Measurements from ENCODE around the gene FAM177B. TPM values are rescaled to one million over a fixed set of nuclear protein-coding genes. Genes with fewer than 3 reads are reported as not detected.
"Not testable (repeated sequence)": the region's sequence is repeated elsewhere in the genome, so short reads cannot be mapped to it uniquely, and the experiment has no call there.

The FAM177B gene
- total and polyA plus RNA-seq, 7 donors, result 0.36 to 40.5 (median 8.9) TPM; not detected in 1

DNA sequence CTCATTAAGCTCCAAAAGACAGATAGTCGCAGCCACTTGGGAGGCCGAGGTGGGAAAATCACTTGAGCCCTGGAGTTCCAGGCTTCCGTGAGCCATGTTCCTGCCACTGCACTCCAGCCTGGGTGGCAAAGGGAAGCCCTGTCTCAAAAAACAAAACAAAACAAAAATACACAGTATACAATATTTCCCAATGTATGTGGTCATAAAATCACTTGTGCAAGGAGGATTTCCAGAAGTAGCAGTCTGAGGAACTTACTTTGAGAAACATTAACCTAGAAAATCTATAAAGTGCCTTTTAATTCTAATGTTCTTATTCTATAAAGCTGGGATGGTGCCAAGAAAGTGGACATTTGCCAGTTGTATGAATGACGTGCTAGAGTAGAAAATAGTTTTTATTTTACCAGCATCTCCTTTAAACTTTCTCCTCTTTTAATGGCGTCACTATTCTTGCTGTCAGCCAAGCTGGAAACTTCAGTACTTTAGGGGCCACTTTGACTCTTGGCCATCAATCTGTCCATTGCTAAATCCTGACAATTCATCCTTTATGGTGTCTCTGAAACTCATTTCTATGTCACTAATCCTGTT, 22.5 kb downstream of the FAM177B start:
- Histone ChIP-seq H3K9me3 (no peaks in the 10 kb centered on the region), H3K4me3 (no peak overlapping the region), H3K27me3 (no peaks in the 10 kb centered on the region), H3K27ac (peak overlapping the region in 3 of 4 donors; percentile 79 to 89 (median 89)), H3K4me1 (peaks cover 0 to 54% (median 37%) of the 10 kb centered on the region in 4 donors), H3K36me3 (no peaks in the 10 kb centered on the region)
- TF ChIP-seq POLR2A (IDR thresholded peaks at IDR 0.05) (no peak), EP300 (IDR thresholded peaks at IDR 0.05) (no peak), POLR2AphosphoS5 (IDR thresholded peaks at IDR 0.05) (no peak)
- TF ChIP-seq, protein P1, sequence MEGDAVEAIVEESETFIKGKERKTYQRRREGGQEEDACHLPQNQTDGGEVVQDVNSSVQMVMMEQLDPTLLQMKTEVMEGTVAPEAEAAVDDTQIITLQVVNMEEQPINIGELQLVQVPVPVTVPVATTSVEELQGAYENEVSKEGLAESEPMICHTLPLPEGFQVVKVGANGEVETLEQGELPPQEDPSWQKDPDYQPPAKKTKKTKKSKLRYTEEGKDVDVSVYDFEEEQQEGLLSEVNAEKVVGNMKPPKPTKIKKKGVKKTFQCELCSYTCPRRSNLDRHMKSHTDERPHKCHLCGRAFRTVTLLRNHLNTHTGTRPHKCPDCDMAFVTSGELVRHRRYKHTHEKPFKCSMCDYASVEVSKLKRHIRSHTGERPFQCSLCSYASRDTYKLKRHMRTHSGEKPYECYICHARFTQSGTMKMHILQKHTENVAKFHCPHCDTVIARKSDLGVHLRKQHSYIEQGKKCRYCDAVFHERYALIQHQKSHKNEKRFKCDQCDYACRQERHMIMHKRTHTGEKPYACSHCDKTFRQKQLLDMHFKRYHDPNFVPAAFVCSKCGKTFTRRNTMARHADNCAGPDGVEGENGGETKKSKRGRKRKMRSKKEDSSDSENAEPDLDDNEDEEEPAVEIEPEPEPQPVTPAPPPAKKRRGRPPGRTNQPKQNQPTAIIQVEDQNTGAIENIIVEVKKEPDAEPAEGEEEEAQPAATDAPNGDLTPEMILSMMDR (IDR thresholded peaks at IDR 0.05), result no peak
- WGBS, 2 donors, result 80 to 87% methylated on average over 5 of the region's 5 CpGs
- no peak for DNase-seq
- intact Hi-C loops (cut with DNase I), result loop anchor here (5.0 to 10.0 kb wide), 3 partner anchors 58 to 213 kb away; partner anchors contain the start of gene DISP1

DNA sequence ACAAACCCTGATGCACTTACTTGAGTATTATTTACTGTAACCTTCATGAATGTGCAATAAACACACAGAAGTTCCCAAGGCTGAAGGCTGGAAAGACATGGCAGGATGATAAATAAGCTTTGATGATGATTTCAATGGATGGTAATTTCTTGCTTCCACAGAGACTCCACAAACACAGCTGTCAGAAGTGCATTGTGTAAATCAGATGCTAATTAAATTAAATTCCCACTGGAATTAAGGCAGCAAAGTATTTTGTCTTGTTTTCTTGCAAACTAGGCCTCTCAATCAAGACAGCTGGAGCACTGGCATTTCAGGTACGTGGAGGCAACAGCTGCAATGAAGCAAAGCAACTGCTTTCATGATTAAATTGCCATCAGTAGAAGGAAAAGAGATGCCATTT, 24.1 kb downstream of the FAM177B start:
- no peaks in the 10 kb centered on the region for H3K9me3 ChIP-seq
- H3K27ac ChIP-seq, result no peak overlapping the region
- no peaks in the 10 kb centered on the region for H3K27me3 ChIP-seq
- DNase-seq, result no peak
- H3K36me3 ChIP-seq, result no peaks in the 10 kb centered on the region
- H3K4me1 ChIP-seq, result peaks cover 0 to 39% (median 29%) of the 10 kb centered on the region in 4 donors
- intact Hi-C loops (cut with DNase I), result no loop called here
- 54 to 69% methylated on average over 1 of the region's 1 CpG for WGBS, 2 donors
- TF ChIP-seq POLR2A (IDR thresholded peaks at IDR 0.05) (no peak), POLR2AphosphoS5 (IDR thresholded peaks at IDR 0.05) (no peak), EP300 (IDR thresholded peaks at IDR 0.05) (no peak)
- H3K4me3 ChIP-seq, result no peak overlapping the region

DNA sequence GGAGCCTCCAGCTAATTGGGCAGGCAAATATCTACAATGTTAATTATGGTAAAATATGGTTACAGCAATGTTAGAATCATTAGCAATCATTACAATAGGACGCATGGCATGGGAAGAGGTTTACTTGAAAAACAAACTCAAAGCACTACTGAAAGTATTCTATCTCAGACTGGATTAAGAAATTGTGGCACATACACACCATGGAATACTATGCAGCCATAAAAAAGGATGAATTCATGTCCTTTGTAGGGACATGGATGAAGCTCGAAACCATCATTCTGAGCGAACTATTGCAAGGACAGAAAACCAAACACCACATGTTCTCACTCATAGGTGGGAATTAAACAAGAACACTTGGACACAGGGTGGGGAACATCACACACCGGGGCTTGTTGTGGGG, 25.2 kb downstream of the FAM177B start:
- H3K4me1 ChIP-seq, result peaks cover 0 to 36% (median 27%) of the 10 kb centered on the region in 4 donors
- H3K36me3 ChIP-seq; H3K4me3 ChIP-seq; DNase-seq; H3K9me3 ChIP-seq; intact Hi-C loops (cut with DNase I); H3K27me3 ChIP-seq; H3K27ac ChIP-seq: not testable (repeated sequence)
- WGBS, 2 donors, result 49 to 97% methylated on average over 4 of the region's 4 CpGs

DNA sequence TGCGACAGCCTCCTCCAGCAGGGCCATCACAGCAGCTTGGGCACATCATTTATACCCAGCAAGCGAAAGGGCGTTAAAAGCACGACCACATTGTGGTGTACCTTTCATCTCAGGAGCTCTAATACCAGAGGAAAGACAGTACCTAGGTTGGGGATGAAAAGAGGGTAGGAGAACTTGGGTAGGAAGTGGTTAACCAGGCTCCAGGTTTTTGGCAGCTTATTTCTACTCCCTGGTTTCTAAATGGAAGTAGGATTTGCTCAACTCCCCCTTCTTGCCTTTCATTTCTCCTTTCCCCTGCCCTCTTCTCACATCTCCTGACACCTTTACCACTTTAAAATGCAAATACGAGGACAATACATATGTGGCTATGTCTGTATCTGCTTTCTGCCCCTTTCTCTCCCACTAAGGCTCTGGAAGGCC, 30.2 kb downstream of the FAM177B start:
- no peak for DNase-seq
- Histone ChIP-seq H3K9me3 (peaks cover 0 to 6% (median 2%) of the 10 kb centered on the region in 4 donors), H3K27ac (peak overlapping the region in 3 of 4 donors; percentile 46 to 75 (median 56)), H3K36me3 (no peaks in the 10 kb centered on the region), H3K4me3 (no peak overlapping the region), H3K4me1 (peaks cover 0 to 21% (median 0%) of the 10 kb centered on the region in 4 donors), H3K27me3 (no peaks in the 10 kb centered on the region)
- TF ChIP-seq EP300 (IDR thresholded peaks at IDR 0.05) (no peak), POLR2A (IDR thresholded peaks at IDR 0.05) (no peak), POLR2AphosphoS5 (IDR thresholded peaks at IDR 0.05) (no peak)
- TF ChIP-seq, protein P1 (IDR thresholded peaks at IDR 0.05), result no peak
- intact Hi-C loops (cut with DNase I), result no loop called here
- 63 to 77% methylated on average over 5 of the region's 5 CpGs for WGBS, 2 donors

DNA sequence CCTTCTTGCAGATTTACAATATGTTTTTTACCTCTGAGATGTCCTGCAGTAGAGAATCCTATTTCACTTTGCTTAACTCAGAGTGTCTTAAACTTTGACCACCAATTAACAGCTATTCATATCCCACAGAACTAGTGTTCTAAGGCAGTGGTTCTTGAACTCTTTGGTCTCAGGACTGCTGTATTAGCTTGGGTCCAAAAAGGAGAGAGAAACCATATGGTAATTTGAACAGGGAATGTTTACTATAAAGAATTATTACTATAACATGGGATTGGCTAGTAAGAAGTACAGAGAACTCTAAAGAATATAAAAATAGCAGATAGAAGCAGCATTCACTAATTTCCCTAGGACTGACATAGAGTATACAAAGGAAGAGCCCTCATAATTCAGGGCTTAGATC, 31.6 kb downstream of the FAM177B start:
- intact Hi-C loops (cut with DNase I), result loop anchor here (2.0 kb wide), 1 partner anchor 14 kb away; no protein-coding TSS in a partner anchor
- no peak for DNase-seq
- peak overlapping the region in 3 of 4 donors; percentile 46 to 75 (median 56) for H3K27ac ChIP-seq
- TF ChIP-seq POLR2A (IDR thresholded peaks at IDR 0.05) (no peak), POLR2AphosphoS5 (IDR thresholded peaks at IDR 0.05) (peak; percentile 61 to 73 (median 68)), EP300 (IDR thresholded peaks at IDR 0.05) (peak in 3 of 4 donors; percentile 48 to 90 (median 54))
- TF ChIP-seq, protein P1 (IDR thresholded peaks at IDR 0.05), result no peak
- no peak overlapping the region for H3K4me3 ChIP-seq
- H3K4me1 ChIP-seq, result peaks cover 0 to 21% (median 0%) of the 10 kb centered on the region in 4 donors
- H3K36me3 ChIP-seq, result no peaks in the 10 kb centered on the region
- peaks cover 0 to 6% (median 2%) of the 10 kb centered on the region in 4 donors for H3K9me3 ChIP-seq
- H3K27me3 ChIP-seq, result no peaks in the 10 kb centered on the region

Data from sigmoid colon (tissue), 7 donors.